ENCODE measurements around the gene OGFOD3. TPM values are rescaled to one million over a fixed set of nuclear protein-coding genes. Genes with fewer than 3 reads are reported as not detected.

OGFOD3 gene
- total RNA-seq, 2 donors from 2014 or later = 24.9 to 27.4 TPM

- no peak for DNase-seq (ENCODE audit: low spot score)
- H3K4me3 ChIP-seq = no peak overlapping the region
- no peaks in the 10 kb centered on the region for H3K9me3 ChIP-seq
- ATAC-seq (ENCODE audit: insufficient number of reproducible peaks, low FRiP score, low read depth) = no peak
- H3K4me1 ChIP-seq (ENCODE audit: control insufficient read depth in 1 of 2, low read depth in 2 of 2) = peaks cover 3 to 13% of the 10 kb centered on the region in 2 donors
- peaks cover 3% of the 10 kb centered on the region for H3K36me3 ChIP-seq
- no peak for TF ChIP-seq CTCF (IDR thresholded peaks at IDR 0.05)
- H3K27ac ChIP-seq = no peak overlapping the region
- H3K27me3 ChIP-seq (replicated peaks; ENCODE audit: insufficient read depth) = no peaks in the 10 kb centered on the region
Observed at GRCh38 chr17:82397449-82398335, 20.7 kb downstream of the OGFOD3 start.

- no peak for TF ChIP-seq CTCF (IDR thresholded peaks at IDR 0.05)
- H3K9me3 ChIP-seq = no peaks in the 10 kb centered on the region
- no peak for DNase-seq (ENCODE audit: low spot score)
- H3K4me3 ChIP-seq = no peak overlapping the region
- peaks cover under 1% of the 10 kb centered on the region for H3K36me3 ChIP-seq
- no peak for ATAC-seq (ENCODE audit: insufficient number of reproducible peaks, low FRiP score, low read depth)
- no peak overlapping the region for H3K27ac ChIP-seq
- H3K27me3 ChIP-seq (replicated peaks; ENCODE audit: insufficient read depth) = no peaks in the 10 kb centered on the region
- H3K4me1 ChIP-seq (ENCODE audit: control insufficient read depth in 1 of 2, low read depth in 2 of 2) = peaks cover 3 to 13% of the 10 kb centered on the region in 2 donors
Observed at GRCh38 chr17:82396601-82397435, 21.6 kb downstream of the OGFOD3 start.

- H3K27me3 ChIP-seq (replicated peaks; ENCODE audit: insufficient read depth) = no peaks in the 10 kb centered on the region
- no peaks in the 10 kb centered on the region for H3K36me3 ChIP-seq
- ATAC-seq (ENCODE audit: insufficient number of reproducible peaks, low FRiP score, low read depth) (no peak), DNase-seq (ENCODE audit: low spot score) (no peak)
- H3K4me1 ChIP-seq (ENCODE audit: control insufficient read depth in 1 of 2, low read depth in 2 of 2) = peaks cover 0 to 8% of the 10 kb centered on the region in 2 donors
- TF ChIP-seq CTCF (IDR thresholded peaks at IDR 0.05) = no peak
- no peaks in the 10 kb centered on the region for H3K9me3 ChIP-seq
- H3K4me3 ChIP-seq = no peak overlapping the region
- H3K27ac ChIP-seq = no peak overlapping the region
Observed at GRCh38 chr17:82394278-82394677, 24.1 kb downstream of the OGFOD3 start.

GRCh38 chr17:82392941-82393340, 25.4 kb downstream of the OGFOD3 start:
- no peak overlapping the region for H3K4me3 ChIP-seq
- no peak for TF ChIP-seq CTCF (IDR thresholded peaks at IDR 0.05)
- H3K4me1 ChIP-seq (ENCODE audit: control insufficient read depth in 1 of 2, low read depth in 2 of 2) = no peaks in the 10 kb centered on the region
- H3K27me3 ChIP-seq (replicated peaks; ENCODE audit: insufficient read depth) = no peaks in the 10 kb centered on the region
- no peak overlapping the region for H3K27ac ChIP-seq
- no peaks in the 10 kb centered on the region for H3K9me3 ChIP-seq
- no peak for ATAC-seq (ENCODE audit: insufficient number of reproducible peaks, low FRiP score, low read depth)
- DNase-seq (ENCODE audit: low spot score) = no peak
- H3K36me3 ChIP-seq = no peaks in the 10 kb centered on the region

Measured in thoracic aorta (tissue), 2 donors.